ENCODE measurements around the gene SIL1.

The SIL1 gene

DNA sequence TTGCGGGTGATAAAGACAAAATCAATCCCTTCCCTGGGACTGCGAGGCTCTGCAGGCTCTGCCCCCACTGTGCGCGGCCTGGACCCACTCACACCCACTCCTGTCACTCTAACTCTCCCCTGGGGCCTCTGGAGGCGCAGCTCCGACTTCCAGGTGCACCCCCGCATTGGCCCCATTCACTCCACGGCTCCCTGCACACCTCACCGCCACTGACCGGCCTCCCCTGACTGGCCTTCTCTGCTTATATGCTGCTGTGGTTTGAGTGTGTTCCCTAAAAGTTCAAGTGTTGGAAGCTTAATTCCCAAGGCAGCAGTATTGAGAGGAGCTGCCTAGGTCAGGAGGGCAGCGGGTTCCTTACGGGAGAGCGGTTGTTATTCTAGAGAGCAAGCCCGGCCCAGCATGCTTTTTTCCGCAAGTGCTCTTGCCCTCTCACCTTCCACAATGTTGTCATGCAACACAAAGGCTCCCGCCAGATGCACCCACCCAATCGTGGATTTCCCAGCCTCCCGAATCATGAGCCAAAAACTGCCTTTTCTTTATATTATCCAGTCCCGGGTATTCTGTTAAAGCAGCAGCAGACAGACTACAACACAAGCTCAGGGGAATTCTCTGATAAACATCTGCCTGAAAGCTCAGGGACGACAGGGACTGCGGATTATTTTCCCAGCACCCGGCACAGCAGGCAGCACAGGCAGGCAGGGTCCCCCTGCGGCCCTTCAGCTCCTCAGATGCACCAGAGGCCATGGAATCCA lies 249.5 kb downstream of the SIL1 start:
- Histone ChIP-seq H3K9me3 (ENCODE audit: control insufficient read depth in 2 of 2, low read length in 2 of 2) (no peaks in the 10 kb centered on the region), H3K27ac (ENCODE audit: low read length) (no peak overlapping the region), H3K4me3 (ENCODE audit: low read length in 2 of 2) (no peak overlapping the region), H3K36me3 (ENCODE audit: control insufficient read depth in 2 of 2, insufficient read depth in 2 of 2, low read length in 2 of 2) (peaks cover 10 to 16% of the 10 kb centered on the region in 2 donors), H3K4me1 (ENCODE audit: control insufficient read depth, insufficient read depth, low read length) (peaks cover 38% of the 10 kb centered on the region), H3K27me3 (ENCODE audit: control insufficient read depth in 1 of 2, insufficient read depth in 2 of 2, low read length in 2 of 2) (no peaks in the 10 kb centered on the region), H3K9ac (ENCODE audit: low read length in 2 of 2) (no peak overlapping the region)

DNA sequence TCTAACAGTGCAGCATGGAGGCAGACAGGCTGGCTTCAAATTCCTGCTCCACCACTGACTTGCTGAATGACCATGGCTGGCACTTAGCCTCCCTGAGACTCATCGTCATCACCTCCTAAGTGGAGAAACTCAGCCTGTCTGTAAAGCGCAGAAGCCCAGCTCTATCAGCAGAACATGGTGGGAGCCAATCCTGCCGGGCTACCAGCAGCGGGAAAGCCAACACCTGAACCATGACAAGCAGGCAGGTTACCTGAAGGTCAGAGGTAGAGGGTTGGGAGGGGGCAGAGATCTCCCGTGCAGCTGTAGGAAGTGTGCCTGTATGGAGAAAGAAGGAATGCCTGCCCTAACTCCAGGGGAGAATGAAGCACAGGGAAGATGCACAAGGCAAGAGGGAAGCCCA lies 250.4 kb downstream of the SIL1 start:
- Histone ChIP-seq H3K4me1 (ENCODE audit: control insufficient read depth, insufficient read depth, low read length) (peaks cover 29% of the 10 kb centered on the region), H3K36me3 (ENCODE audit: control insufficient read depth in 2 of 2, insufficient read depth in 2 of 2, low read length in 2 of 2) (peaks cover 10 to 16% of the 10 kb centered on the region in 2 donors), H3K4me3 (ENCODE audit: low read length in 2 of 2) (no peak overlapping the region), H3K27me3 (ENCODE audit: control insufficient read depth in 1 of 2, insufficient read depth in 2 of 2, low read length in 2 of 2) (no peaks in the 10 kb centered on the region), H3K9me3 (ENCODE audit: control insufficient read depth in 2 of 2, low read length in 2 of 2) (no peaks in the 10 kb centered on the region), H3K27ac (ENCODE audit: low read length) (no peak overlapping the region), H3K9ac (ENCODE audit: low read length in 2 of 2) (no peak overlapping the region)

DNA sequence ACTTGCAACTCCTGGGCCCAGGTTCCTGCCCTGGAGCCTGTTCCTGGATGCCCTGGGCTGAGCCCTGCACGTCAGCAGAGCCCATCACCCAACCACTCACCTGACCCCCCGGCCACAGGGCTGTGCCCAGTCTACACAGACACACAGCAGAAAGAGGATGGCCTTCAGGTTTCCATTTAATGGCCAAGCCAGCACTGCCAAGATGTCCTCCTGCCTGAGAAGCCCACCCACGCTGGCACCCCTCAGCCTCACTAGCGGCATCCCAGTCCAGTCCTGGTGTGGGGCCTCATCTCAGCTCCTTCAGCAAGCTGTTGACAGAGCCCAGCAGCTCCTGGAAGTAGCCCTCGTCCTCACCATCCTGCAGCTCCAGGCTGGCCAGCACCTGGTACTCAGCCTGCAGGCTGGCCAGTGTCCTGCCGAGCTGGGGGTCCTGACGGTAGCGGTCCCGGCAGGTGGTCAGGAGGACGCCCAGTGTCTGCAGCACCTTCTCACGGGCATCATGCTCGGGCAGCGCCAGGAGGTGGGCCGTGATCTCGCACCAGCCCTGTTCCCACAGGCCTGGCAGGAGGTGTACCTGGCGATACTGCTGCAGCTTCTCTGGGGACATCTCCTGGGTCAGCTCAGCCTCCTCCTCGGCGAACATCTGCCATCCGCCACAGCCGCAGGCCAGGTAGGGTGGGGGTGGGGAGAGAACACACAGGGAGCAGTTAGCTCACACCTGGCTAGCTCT lies 251.2 kb downstream of the SIL1 start:
- Histone ChIP-seq H3K9ac (ENCODE audit: low read length in 2 of 2) (no peak overlapping the region), H3K4me3 (ENCODE audit: low read length in 2 of 2) (no peak overlapping the region), H3K36me3 (ENCODE audit: control insufficient read depth in 2 of 2, insufficient read depth in 2 of 2, low read length in 2 of 2) (peaks cover 10 to 16% of the 10 kb centered on the region in 2 donors), H3K27ac (ENCODE audit: low read length) (no peak overlapping the region), H3K27me3 (ENCODE audit: control insufficient read depth in 1 of 2, insufficient read depth in 2 of 2, low read length in 2 of 2) (no peaks in the 10 kb centered on the region), H3K9me3 (ENCODE audit: control insufficient read depth in 2 of 2, low read length in 2 of 2) (no peaks in the 10 kb centered on the region), H3K4me1 (ENCODE audit: control insufficient read depth, insufficient read depth, low read length) (peaks cover 22% of the 10 kb centered on the region)

DNA sequence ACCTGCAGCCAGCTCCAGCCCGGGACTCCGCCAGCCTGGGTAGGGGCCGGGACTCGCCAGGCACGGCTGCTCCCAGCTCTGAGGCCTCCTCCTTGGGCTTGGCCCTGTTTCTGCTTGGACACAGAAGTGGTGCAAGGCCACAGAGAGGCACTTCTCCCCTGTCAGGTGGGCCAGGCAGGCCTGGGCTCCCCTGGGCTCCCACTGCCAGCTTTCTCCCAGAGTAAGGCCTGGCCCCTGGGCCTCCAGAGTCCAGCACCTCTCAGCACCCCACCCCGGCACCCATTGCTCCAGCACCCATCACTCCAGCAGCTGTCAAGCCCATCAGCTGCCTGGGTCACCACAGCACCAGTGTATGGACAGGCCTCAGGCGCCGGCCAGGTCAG lies 251.9 kb downstream of the SIL1 start:
- H3K9me3 ChIP-seq (ENCODE audit: control insufficient read depth in 2 of 2, low read length in 2 of 2): no peaks in the 10 kb centered on the region
- peaks cover 15% of the 10 kb centered on the region for H3K4me1 ChIP-seq (ENCODE audit: control insufficient read depth, insufficient read depth, low read length)
- H3K4me3 ChIP-seq (ENCODE audit: low read length in 2 of 2): no peak overlapping the region
- H3K36me3 ChIP-seq (ENCODE audit: control insufficient read depth in 2 of 2, insufficient read depth in 2 of 2, low read length in 2 of 2): peaks cover 10 to 16% of the 10 kb centered on the region in 2 donors
- H3K27ac ChIP-seq (ENCODE audit: low read length): no peak overlapping the region
- no peak overlapping the region for H3K9ac ChIP-seq (ENCODE audit: low read length in 2 of 2)
- no peaks in the 10 kb centered on the region for H3K27me3 ChIP-seq (ENCODE audit: control insufficient read depth in 1 of 2, insufficient read depth in 2 of 2, low read length in 2 of 2)

DNA sequence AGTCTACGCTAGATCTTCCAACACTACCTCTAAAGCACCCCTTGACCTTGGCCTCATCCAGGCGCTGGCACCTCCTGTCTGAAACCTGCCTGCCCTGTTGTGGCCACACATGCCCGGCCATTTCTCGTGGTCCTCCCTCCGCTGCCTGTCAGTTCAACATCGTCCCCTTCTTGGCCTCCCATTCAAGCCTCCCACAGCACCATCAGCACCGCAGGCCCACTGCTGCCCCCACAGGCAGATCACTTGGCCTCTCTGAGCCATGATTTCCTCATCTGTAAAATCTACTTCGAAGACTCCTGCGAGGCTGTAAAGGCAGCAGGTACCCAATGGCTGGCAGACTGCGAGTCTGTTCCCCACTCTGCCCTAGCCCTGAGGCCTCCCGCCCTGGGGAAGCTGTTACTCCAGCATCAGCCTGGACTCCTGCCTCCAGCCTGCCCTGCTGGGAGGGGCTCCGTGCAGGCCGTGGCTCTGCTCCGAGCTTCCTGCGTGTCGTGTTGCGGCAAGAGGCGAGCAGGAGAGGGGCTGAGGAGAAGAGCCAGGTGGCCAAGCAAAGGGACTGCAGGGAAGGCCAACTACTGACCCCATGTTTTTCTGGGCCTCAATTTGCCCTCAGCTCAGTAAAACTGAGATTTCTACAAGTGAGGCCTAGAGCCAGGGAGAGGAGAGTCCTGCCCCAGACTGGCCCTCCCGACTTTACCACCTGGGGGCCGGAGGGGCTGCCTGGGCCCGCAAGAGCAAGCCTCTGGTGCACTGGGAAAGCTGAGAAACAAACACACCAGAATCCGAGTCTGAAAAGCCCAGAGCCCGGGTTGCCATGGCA lies 252.5 kb downstream of the SIL1 start:
- Histone ChIP-seq H3K27ac (ENCODE audit: low read length) (no peak overlapping the region), H3K4me1 (ENCODE audit: control insufficient read depth, insufficient read depth, low read length) (peaks cover 11% of the 10 kb centered on the region), H3K27me3 (ENCODE audit: control insufficient read depth in 1 of 2, insufficient read depth in 2 of 2, low read length in 2 of 2) (no peaks in the 10 kb centered on the region), H3K9me3 (ENCODE audit: control insufficient read depth in 2 of 2, low read length in 2 of 2) (no peaks in the 10 kb centered on the region), H3K4me3 (ENCODE audit: low read length in 2 of 2) (no peak overlapping the region), H3K36me3 (ENCODE audit: control insufficient read depth in 2 of 2, insufficient read depth in 2 of 2, low read length in 2 of 2) (peaks cover 10 to 16% of the 10 kb centered on the region in 2 donors), H3K9ac (ENCODE audit: low read length in 2 of 2) (no peak overlapping the region)

DNA sequence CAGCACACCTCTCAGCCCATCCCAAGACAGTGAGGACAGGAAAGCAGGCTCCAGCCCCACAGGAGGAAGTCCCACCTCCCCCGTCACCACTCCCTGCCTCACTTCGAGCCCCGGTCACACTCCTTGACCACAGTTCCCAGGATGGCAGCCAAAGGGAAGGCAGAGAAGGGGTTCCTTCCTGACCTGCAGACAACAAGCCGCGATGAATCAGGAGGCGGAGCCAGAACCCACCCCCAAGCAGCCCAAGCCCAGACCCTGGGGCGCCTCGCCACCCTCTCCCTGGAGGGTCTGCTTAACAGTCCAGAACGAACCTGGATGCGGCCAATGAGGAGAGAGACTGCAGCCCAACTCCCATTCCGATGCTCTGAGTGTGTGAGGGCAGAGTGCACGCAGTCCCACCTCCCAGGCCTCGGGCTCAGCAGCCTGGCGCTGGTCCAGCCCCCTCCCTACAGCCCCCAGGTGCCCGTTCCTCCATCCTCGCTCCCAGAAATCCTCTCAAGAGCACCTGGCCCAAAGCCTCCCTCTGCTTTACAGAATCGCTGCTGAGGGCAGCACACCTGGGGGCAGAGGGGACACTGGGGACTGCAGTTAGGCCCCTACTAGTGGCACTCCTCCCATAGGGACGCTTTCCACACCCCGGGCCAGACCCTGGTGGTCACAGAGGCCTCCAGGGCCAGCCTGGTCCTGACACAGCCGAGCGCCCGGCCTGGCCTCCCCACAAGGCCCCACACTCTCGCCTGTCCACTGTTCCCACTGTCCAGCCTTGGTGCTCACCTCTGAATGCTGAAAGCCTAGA lies 253.4 kb downstream of the SIL1 start:
- Histone ChIP-seq H3K27me3 (ENCODE audit: control insufficient read depth in 1 of 2, insufficient read depth in 2 of 2, low read length in 2 of 2) (no peaks in the 10 kb centered on the region), H3K9ac (ENCODE audit: low read length in 2 of 2) (no peak overlapping the region), H3K9me3 (ENCODE audit: control insufficient read depth in 2 of 2, low read length in 2 of 2) (no peaks in the 10 kb centered on the region), H3K4me1 (ENCODE audit: control insufficient read depth, insufficient read depth, low read length) (peaks cover 8% of the 10 kb centered on the region), H3K4me3 (ENCODE audit: low read length in 2 of 2) (no peak overlapping the region), H3K27ac (ENCODE audit: low read length) (no peak overlapping the region), H3K36me3 (ENCODE audit: control insufficient read depth in 2 of 2, insufficient read depth in 2 of 2, low read length in 2 of 2) (peaks cover 10 to 16% of the 10 kb centered on the region in 2 donors)

DNA sequence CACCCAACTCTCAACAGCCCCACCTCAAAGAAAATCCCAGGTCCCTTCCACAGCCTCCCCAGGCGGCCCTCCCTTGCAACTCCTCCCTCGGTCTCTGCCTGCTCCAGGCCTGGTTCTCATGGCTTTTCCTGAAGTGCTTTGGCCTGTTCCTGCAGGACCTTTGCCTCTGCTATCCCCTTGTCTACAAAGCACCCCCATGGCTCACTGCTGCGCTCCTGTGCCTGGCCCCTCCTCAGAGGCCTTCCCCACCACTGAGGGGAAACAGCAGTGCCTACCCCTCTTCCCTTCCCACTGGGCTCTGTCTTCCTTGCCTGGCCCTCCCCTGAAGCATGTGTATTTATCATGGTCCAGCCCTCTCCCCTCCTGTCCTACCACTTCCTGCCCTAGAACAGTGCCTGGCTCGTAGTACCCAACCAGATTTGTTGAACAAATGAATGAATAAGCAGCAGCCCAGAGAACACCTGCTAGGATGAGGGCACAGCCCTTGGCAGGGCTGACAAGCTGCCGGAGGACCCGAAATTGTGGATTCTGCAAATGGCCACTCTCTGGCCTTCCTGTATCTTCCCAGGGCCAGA lies 254.5 kb downstream of the SIL1 start:
- H3K36me3 ChIP-seq (ENCODE audit: control insufficient read depth in 2 of 2, insufficient read depth in 2 of 2, low read length in 2 of 2): peaks cover 10 to 16% of the 10 kb centered on the region in 2 donors
- H3K27ac ChIP-seq (ENCODE audit: low read length): no peak overlapping the region
- no peak overlapping the region for H3K4me3 ChIP-seq (ENCODE audit: low read length in 2 of 2)
- H3K9ac ChIP-seq (ENCODE audit: low read length in 2 of 2): no peak overlapping the region
- peaks cover 4% of the 10 kb centered on the region for H3K4me1 ChIP-seq (ENCODE audit: control insufficient read depth, insufficient read depth, low read length)
- H3K27me3 ChIP-seq (ENCODE audit: control insufficient read depth in 1 of 2, insufficient read depth in 2 of 2, low read length in 2 of 2): no peaks in the 10 kb centered on the region
- no peaks in the 10 kb centered on the region for H3K9me3 ChIP-seq (ENCODE audit: control insufficient read depth in 2 of 2, low read length in 2 of 2)

DNA sequence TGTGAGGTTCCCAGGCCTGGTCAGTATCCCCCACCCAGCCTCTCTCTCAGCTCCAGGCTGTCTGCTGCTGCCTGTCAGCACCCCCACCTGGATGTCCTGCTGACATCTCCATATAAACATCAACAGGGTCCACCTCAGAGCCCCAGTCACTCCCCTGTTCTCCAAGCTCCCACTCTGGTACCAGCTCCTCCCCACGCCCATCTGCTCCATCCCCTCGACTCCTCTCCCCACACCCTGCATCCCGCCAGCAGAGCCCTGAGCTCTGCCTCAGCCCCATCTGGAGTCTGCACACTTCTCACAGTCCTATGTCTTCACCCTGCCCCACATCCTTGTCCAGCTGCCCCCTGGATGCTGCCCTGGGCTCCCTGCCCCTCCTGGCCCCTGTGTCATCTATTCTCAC lies 255.3 kb downstream of the SIL1 start:
- no peaks in the 10 kb centered on the region for H3K27me3 ChIP-seq (ENCODE audit: control insufficient read depth in 1 of 2, insufficient read depth in 2 of 2, low read length in 2 of 2)
- no peak overlapping the region for H3K4me3 ChIP-seq (ENCODE audit: low read length in 2 of 2)
- H3K27ac ChIP-seq (ENCODE audit: low read length): no peak overlapping the region
- no peaks in the 10 kb centered on the region for H3K9me3 ChIP-seq (ENCODE audit: control insufficient read depth in 2 of 2, low read length in 2 of 2)
- peaks cover 3% of the 10 kb centered on the region for H3K4me1 ChIP-seq (ENCODE audit: control insufficient read depth, insufficient read depth, low read length)
- peaks cover 10 to 17% of the 10 kb centered on the region in 2 donors for H3K36me3 ChIP-seq (ENCODE audit: control insufficient read depth in 2 of 2, insufficient read depth in 2 of 2, low read length in 2 of 2)
- H3K9ac ChIP-seq (ENCODE audit: low read length in 2 of 2): no peak overlapping the region

DNA sequence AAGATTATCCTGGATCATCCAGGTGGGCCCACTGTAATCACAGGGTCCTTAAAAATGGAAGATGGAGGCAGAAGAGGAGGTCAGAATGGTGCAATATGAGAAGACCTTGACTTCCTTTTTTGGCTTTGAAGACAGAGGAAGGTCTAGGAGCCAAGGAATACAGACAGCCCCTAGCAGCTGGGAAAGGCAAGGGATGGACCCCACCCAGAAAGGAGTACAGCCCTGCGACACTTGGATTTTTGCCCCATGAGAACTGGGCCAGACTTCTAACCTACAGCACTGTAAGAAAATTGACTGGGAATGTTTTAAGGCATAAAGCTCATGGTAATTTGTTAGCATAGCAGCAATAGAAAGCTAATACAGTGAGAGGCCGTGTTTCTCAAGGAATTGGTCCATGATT lies 256.1 kb downstream of the SIL1 start:
- Histone ChIP-seq H3K4me3 (ENCODE audit: low read length in 2 of 2) (no peak overlapping the region), H3K4me1 (ENCODE audit: control insufficient read depth, insufficient read depth, low read length) (peaks cover 3% of the 10 kb centered on the region), H3K27ac (ENCODE audit: low read length) (no peak overlapping the region), H3K9ac (ENCODE audit: low read length in 2 of 2) (no peak overlapping the region), H3K9me3 (ENCODE audit: control insufficient read depth in 2 of 2, low read length in 2 of 2) (no peaks in the 10 kb centered on the region), H3K36me3 (ENCODE audit: control insufficient read depth in 2 of 2, insufficient read depth in 2 of 2, low read length in 2 of 2) (peaks cover 7 to 10% of the 10 kb centered on the region in 2 donors), H3K27me3 (ENCODE audit: control insufficient read depth in 1 of 2, insufficient read depth in 2 of 2, low read length in 2 of 2) (no peaks in the 10 kb centered on the region)

DNA sequence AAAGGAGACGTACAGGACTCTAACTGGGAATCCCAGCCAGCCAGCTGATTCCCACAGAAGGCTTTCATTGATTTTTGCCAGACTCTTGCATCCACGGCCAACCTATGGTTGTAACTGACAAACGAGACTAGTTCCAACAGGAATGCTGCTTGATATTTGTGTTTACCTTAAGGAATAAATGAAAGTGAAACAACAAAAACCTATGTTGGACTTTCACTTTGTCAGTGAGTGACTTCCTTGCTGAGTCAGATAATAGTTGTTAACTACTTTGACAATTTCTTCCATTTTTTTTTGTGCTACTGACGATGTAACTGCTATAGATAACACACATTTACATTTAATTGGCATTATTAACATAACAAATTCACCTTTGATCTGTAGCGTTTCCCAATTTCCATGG lies 259.6 kb downstream of the SIL1 start:
- Histone ChIP-seq H3K4me3 (ENCODE audit: low read length in 2 of 2) (no peak overlapping the region), H3K36me3 (ENCODE audit: control insufficient read depth in 2 of 2, insufficient read depth in 2 of 2, low read length in 2 of 2) (peaks cover 10 to 22% of the 10 kb centered on the region in 2 donors), H3K27me3 (ENCODE audit: control insufficient read depth in 1 of 2, insufficient read depth in 2 of 2, low read length in 2 of 2) (no peaks in the 10 kb centered on the region), H3K9ac (ENCODE audit: low read length in 2 of 2) (no peak overlapping the region), H3K9me3 (ENCODE audit: control insufficient read depth in 2 of 2, low read length in 2 of 2) (no peaks in the 10 kb centered on the region), H3K27ac (ENCODE audit: low read length) (no peak overlapping the region), H3K4me1 (ENCODE audit: control insufficient read depth, insufficient read depth, low read length) (no peaks in the 10 kb centered on the region)

Data from stomach smooth muscle (tissue), 2 donors.